Measurements from ENCODE around the gene SUSD6.
"Not testable (repeated sequence)": the region's sequence is repeated elsewhere in the genome, so short reads cannot be mapped to it uniquely, and the experiment has no call there.

The SUSD6 gene

GRCh38 chr14:69715725-69716477 lies 104.5 kb downstream of the SUSD6 start:
- DNase-seq: no peak

- peak; percentile 64 for DNase-seq
Measured at GRCh38 chr14:69716478-69717187, 105.2 kb downstream of the SUSD6 start.

- DNase-seq: not testable (repeated sequence)
Measured at GRCh38 chr14:69718614-69719013, 107.2 kb downstream of the SUSD6 start.

GRCh38 chr14:69719501-69719951 lies 108.1 kb downstream of the SUSD6 start:
- no peak for DNase-seq

- DNase-seq: no peak
Measured at GRCh38 chr14:69720912-69721311, 109.5 kb downstream of the SUSD6 start.

- DNase-seq: peak; percentile 87
Measured at GRCh38 chr14:69726761-69727511, 115.5 kb downstream of the SUSD6 start.

GRCh38 chr14:69727860-69728259 lies 116.5 kb downstream of the SUSD6 start:
- no peak for DNase-seq

- DNase-seq: not testable (repeated sequence)
Measured at GRCh38 chr14:69731919-69732598, 120.7 kb downstream of the SUSD6 start.

- not testable (repeated sequence) for DNase-seq
Measured at GRCh38 chr14:69736405-69736804, 125.0 kb downstream of the SUSD6 start.

GRCh38 chr14:69741055-69741454 lies 129.7 kb downstream of the SUSD6 start:
- DNase-seq: no peak

- DNase-seq: no peak
Measured at GRCh38 chr14:69749956-69750355, 138.6 kb downstream of the SUSD6 start.

GRCh38 chr14:69750495-69750894 lies 139.1 kb downstream of the SUSD6 start:
- no peak for DNase-seq

- no peak for DNase-seq
Measured at GRCh38 chr14:69752773-69753172, 141.4 kb downstream of the SUSD6 start.

GRCh38 chr14:69753860-69754259 lies 142.5 kb downstream of the SUSD6 start:
- DNase-seq: no peak

- DNase-seq: no peak
Measured at GRCh38 chr14:69754487-69754886, 143.1 kb downstream of the SUSD6 start.

GRCh38 chr14:69755296-69755695 lies 143.9 kb downstream of the SUSD6 start:
- DNase-seq: no peak

GRCh38 chr14:69755784-69756183 lies 144.4 kb downstream of the SUSD6 start:
- DNase-seq: no peak

GRCh38 chr14:69756298-69756697 lies 144.9 kb downstream of the SUSD6 start:
- DNase-seq: no peak

- DNase-seq: no peak
Measured at GRCh38 chr14:69760810-69761209, 149.4 kb downstream of the SUSD6 start.

GRCh38 chr14:69763761-69764510 lies 152.5 kb downstream of the SUSD6 start:
- DNase-seq: no peak

Data from CD4-positive, alpha-beta T cell treated with Interleukin-21 for 1 hour (primary cell).